NCI-H1092 (cell line): ENCODE data around the gene FOSL1.
A peak's percentile ranks its signal among the peaks of the same experiment; 100 is the strongest.

ENCODE experiments used
- DNase-seq: peaks from one replicate; lab custom pipeline; 2025; lab: John Stamatoyannopoulos, UW

Gene FOSL1

GRCh38 chr11:65863889-65864705, 36.1 kb downstream of the FOSL1 start:
- no peak for DNase-seq

GRCh38 chr11:65862941-65863888, 37.0 kb downstream of the FOSL1 start:
- DNase-seq: no peak

DNA sequence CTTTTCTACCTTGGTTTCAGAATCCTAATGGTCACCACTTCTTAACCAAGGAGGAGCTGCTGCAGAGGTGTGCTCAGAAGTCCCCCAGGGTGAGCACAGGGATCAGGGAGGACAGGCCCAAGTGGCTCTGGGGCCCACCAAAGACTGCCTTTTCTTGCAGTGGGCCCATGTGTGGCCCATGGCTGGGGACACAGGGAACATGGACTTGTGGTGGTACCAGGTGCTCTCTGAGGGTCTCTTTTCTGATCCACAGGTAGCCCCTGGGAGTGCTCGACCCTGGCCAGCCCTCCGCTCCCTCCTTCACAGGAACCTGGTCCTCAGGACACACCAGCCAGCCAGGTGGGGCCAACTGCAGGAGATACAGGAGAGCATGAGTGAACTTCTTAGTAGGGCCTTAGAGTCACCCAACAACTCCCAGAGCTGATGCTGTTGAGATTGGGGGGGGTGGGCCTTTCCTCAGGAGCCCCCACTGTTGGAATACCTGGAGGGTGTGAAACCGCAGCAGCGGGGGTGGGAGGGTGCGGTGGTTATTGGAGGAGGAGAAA, 37.9 kb downstream of the FOSL1 start:
- DNase-seq: no peak

DNA sequence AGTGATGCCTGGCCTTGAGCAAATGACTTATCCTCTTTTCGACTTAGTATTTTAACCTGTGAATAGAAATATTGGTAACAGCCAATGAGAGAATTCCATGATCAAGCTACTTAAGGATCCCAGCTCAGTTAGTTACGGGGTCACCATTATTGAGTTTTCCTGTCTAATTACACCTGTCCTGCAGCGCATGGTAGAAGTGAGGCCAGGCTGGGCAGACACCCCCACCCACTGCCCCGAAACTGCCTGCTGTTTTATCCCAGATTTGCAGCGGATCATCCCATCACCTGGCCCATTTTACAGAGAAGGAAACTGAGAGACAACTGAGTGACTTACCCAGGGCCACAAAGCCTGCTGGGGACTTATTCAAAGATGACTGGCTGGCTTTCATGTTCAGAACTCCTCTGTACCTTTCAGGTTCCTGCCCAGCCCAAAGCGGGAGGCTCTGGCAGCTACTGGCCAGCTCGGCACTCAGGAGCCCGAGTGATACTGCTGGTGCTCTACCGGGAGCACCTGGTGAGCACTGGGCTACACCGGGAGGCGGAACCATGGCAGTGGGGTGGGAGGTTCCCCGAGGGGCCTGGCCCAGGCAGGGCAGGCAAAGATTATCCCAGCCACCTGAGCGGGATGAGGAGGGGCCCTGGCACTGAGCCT, 38.5 kb downstream of the FOSL1 start:
- DNase-seq: no peak

GRCh38 chr11:65861165-65861505, 39.1 kb downstream of the FOSL1 start:
- DNase-seq: no peak

DNA sequence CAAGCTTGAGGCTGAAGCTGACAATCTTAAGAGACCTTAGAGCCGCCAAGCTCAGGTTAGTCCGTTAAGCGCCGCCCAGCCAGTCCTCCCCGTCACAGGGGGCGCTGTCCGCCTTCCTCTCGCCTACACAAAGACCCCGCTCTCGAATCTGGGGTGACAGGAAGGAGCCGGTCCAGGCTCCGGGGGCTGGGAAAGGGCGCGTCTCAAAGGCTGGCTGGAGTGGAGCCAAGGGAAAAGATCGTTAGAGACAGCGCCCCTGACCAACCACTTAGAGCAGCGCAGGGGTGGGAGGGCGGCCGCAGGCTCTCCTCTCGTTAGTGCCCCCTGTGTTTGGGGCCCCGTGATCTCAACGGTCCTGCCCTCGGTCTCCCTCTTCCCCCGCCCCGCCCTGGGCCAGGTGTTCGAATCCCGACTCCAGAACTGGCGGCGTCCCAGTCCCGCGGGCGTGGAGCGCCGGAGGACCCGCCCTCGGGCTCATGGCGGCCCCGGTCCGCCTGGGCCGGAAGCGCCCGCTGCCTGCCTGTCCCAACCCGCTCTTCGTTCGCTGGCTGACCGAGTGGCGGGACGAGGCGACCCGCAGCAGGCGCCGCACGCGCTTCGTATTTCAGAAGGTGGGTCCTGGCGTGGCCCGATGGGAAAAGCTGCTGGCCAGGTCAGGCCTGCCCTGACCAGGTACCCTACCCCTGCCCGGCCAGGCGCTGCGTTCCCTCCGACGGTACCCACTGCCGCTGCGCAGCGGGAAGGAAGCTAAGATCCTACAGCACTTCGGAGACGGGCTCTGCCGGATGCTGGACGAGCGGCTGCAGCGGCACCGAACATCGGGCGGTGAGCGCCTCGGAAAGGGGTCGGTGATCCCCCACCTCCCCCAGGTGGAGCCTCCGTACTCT, 39.7 kb downstream of the FOSL1 start, which contains the start of gene MUS81:
Gene MUS81, plus strand, starts transcription at position 156 of the 887 bp plus-strand sequence. Its CDS starts 321 bp downstream, at position 477.
- DNase-seq: peak; percentile 99

GRCh38 chr11:65859812-65860277, 40.3 kb downstream of the FOSL1 start:
- peak; percentile 59 for DNase-seq

- peak; percentile 99 for DNase-seq
Observed at GRCh38 chr11:65859095-65859811, 40.9 kb downstream of the FOSL1 start.

GRCh38 chr11:65858681-65859087, 41.5 kb downstream of the FOSL1 start:
- DNase-seq: no peak

DNA sequence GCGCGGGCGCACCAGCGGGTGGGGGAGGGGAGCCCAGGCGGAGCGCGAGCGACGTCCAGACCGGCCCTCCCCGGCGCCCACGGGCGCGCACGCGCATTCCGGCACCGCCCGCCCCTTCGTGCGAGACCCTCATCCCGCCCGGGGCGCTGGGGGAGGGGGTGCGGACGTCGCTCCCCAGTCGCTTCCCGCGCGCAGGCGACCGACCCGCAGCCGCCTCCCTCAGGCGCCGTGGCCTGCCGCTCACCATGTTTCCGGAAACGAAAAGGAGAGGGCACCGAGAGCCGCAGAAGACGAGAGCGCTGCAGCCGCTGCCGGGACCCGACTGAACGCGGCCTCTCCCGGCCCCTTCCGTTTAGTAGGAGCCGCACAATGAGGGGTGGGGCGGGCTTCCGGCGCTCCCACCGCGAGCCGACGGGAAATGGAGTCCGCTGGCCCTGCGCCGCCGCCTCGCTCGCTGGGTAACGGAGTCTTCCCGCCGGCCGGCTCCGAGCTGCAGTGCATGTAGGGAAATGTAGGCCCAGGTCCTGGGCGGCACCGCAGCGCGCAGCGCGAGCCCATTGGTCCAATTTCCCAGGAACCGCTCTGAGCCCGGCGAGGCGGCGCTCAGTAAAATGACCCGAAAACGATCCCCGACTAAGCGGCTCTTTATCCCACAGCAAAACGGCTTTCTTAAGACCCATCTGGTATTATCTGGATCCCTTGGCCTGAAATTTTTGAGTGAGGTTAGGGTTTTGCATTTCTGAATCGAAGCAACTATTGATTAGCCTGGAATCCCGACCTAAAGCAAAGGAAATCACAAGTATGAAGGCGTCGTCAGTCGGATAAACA, 42.1 kb downstream of the FOSL1 start, which contains the start of gene CFL1:
Gene CFL1, minus strand, starts transcription at position 328 of the 828 bp plus-strand sequence. Its CDS starts 81 bp downstream, at position 247.
- DNase-seq: peak; percentile 99

GRCh38 chr11:65857500-65857852, 42.7 kb downstream of the FOSL1 start:
- DNase-seq: peak; percentile 81

DNA sequence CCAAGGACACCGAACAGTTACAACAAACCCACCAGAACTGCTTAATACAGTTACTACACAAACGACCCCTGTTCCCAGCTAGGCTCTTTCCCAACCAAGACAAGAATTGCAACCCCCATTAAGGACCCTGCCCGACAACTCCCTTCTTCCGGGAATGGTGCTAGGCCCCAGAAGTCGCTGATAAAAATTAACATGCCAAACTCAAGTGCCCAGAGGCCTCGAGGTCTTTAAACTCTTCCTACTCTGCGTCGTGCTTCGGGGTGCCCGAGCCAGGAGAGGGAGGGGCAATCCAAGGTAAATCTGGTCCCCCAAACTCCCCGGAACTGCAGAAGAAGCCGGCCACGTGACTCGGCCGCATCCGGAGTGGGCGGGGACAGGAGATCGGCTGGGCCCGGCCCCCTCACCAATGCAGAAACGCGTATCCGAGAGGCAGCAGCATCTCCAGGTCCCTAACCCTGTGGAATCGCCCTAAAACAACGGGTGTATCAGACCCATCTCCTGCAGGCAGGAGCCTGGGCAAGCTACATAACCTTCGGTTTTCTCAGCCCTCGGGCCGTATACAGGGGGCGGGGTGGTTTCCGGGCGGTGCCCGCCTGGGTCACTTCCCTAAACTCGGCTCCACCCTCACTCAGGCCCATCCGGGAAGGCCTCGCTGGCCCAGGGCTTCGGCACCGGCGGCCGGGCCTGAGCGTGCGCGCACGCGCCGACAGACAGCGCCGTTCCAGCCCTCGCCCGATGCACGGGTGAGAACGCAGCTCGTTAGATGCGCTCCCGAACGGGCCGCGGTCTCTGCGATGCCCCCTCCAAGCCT, 43.3 kb downstream of the FOSL1 start:
- DNase-seq: peak; percentile 53

DNA sequence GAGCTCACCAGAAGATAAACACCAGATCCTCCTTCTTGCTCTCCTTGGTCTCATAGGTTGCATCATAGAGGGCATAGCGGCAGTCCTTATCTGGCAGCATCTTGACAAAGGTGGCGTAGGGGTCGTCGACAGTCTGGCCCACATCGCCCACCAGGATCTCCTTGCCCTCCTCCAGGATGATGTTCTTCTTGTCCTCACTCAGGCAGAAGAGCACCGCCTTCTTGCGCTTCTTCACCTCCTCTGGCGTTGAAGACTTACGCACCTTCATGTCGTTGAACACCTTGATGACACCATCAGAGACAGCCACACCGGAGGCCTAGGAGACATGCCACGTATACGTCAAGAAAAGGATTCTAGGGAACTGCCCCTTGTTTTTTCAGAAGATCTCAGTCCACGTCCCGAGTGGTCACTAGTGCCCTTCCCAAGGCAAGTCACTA, 44.2 kb downstream of the FOSL1 start:
- DNase-seq: no peak

DNA sequence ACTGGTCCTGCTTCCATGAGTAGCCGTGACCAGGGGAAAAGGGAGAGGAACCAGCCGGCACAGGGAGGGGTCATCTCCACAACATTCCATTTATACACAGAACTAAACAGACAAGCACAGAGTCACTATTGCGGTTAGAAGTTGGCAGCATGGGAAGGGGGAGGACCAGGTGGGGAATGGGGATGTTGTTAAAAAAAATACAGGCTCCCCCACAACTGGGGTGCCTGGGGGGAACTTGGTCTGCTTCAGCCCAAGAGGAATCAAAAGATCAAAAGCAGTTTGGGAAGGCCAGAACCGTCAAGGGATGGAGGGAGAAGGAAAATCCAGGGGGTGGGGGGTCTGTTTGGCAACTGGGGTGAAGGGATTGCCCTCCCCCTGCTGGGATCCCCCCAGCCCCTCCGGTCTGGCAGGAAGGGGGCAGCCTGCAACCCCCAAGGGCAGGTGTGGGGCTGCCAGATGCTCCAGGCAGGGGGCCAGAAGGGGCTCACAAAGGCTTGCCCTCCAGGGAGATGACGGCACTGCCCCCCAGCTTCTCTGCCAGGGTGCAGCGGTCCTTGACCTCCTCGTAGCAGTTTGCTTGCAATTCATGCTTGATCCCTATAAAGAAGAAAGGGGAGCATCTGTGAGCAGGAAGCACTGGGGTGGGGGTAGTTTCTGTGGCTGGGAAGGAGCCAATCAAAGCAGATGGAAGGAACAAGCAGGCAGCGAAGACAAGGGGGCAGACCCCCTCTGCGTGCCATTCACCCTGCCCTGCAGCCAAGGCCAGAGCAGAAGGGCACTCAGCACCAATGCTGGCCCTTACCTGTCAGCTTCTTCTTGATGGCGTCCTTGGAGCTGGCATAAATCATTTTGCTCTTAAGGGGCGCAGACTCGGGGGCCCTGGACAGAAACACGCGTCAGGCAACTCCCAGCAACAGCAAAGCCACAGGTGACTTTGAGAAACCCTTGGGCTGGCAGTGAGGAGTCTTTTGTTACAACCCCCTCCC, 45.0 kb downstream of the FOSL1 start:
- DNase-seq: no peak

GRCh38 chr11:65854161-65854592, 46.0 kb downstream of the FOSL1 start:
- DNase-seq: no peak

- DNase-seq: no peak
Observed at GRCh38 chr11:65853246-65853979, 46.8 kb downstream of the FOSL1 start.
